ENCODE measurements around the gene ATP8A1. TPM values are rescaled to one million over a fixed set of nuclear protein-coding genes. Genes with fewer than 3 reads are reported as not detected.

Gene ATP8A1
- total and polyA plus RNA-seq, 2 of the 8 experiments (the other 6 are each of a cell fraction or from before 2014, with no cell fraction given) = 3.7 to 14.9 TPM

- TF ChIP-seq, protein P1, sequence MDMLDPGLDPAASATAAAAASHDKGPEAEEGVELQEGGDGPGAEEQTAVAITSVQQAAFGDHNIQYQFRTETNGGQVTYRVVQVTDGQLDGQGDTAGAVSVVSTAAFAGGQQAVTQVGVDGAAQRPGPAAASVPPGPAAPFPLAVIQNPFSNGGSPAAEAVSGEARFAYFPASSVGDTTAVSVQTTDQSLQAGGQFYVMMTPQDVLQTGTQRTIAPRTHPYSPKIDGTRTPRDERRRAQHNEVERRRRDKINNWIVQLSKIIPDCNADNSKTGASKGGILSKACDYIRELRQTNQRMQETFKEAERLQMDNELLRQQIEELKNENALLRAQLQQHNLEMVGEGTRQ (IDR thresholded peaks at IDR 0.05; ENCODE audit: low read length) = no peak
- 0 out of 2 replicates have a peak, but pooled peaks have one; percentile 20 for TF ChIP-seq E2F6 (IDR thresholded peaks at IDR 0.05)
Observed at GRCh38 chr4:42656944-42657792, at the start of gene ATP8A1 (continued).
